Esophagus mucosa (tissue), 1 donor: ENCODE measurements around the gene ZMIZ1. TPM values are rescaled to one million over a fixed set of nuclear protein-coding genes. Genes with fewer than 3 reads are reported as not detected.

Source experiments
- ATAC-seq: fragments of 200-7000 bp; cut with Tn5 transposase; one replicate; pipeline ENCODE4 v1.9.1; 2020
- total RNA-seq: library from RNA; stranded (reverse); gene quantifications from one replicate; pipeline ENCODE4 v1.2.4, GENCODE V29; 2023
- donor health status: DM: yes; HTN: yes; CAD: no.

Gene ZMIZ1
- total RNA-seq, 1 donor from 2014 or later: 43.8 TPM

DNA sequence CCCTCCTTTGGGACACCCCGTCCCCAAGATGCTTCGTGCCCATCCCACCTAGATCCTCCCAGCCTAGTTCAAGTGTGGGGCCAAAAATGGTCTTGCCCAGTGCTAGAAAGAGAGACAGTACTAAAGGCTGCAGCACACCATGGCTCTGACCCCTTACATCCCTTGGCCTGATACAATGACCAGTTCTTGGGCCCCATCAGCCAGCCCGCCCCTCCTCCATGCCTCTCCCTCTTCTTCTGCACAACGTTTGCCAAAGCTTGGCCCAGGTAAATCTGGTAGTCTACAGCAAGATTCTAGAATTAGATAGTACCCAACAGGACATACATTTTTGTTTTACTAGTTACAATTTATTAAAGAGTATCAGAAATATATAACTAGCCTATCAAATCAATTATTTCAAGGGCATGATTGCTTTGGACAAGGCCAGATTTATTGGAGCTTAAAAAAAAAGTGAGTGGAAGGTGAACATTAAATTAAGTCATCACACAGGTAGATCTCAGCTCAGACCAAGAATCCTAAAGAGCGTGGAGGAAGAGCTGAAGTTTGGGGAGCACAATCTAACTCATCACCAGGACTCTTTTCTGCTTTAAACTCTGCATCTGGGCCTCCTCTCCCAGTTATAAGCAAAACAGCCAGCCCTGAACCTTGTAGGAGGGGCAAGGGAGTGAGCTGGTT, 69.8 kb downstream of the ZMIZ1 start:
- no peak for ATAC-seq

GRCh38 chr10:79139124-79139835, 70.5 kb downstream of the ZMIZ1 start:
- ATAC-seq: no peak

DNA sequence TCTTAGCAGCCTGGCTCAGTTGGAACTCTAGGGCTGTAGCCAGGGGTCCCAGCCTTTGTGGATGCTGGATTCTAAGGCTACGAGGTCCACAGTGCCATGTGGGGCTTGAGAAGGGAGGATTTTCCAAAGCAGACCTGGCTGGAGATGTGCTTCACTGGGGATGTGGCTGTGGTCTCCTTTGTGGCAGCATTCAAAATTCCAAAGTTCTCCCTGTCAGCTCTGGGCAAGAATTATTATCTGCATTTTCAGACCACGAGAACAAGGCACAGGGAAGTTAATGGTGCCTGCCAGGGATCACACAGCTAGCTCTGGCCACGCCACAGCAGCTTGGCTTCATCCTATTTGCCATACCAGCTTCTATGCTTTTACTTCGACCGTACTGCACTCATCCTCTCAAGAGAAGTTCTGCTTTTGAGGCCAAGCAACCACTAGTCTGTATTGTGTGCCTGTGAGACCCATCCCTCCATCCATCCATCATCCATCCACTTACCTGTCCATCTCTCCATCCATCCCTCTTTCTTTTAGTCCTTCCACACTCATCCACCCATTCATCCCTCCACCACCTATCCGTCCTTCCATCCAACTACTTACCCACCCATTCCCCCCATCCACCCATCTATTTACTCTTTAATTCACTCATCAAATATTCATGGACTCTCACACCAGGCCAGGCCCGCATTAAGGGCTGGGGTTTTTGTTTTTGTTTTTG, 71.5 kb downstream of the ZMIZ1 start:
- no peak for ATAC-seq

DNA sequence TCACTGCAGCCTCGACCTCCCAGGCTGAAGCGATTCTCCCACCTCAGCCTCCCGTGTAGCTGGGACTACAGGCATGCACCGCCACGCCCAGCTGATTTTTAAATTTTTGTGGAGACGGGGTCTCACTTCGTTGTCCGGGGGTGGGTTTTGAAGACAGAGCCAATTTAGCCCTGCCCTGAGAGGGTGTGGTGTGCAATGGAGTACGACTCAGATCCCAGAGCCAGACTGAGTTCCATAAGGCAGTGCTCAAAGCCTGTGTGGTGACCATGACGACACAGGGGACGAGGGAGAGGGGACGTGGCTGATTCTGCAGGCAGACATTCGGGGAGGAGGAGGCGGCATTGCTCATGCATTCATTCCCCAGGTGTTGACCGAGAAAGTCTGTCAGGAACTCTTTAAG, 72.1 kb downstream of the ZMIZ1 start:
- ATAC-seq: no peak

DNA sequence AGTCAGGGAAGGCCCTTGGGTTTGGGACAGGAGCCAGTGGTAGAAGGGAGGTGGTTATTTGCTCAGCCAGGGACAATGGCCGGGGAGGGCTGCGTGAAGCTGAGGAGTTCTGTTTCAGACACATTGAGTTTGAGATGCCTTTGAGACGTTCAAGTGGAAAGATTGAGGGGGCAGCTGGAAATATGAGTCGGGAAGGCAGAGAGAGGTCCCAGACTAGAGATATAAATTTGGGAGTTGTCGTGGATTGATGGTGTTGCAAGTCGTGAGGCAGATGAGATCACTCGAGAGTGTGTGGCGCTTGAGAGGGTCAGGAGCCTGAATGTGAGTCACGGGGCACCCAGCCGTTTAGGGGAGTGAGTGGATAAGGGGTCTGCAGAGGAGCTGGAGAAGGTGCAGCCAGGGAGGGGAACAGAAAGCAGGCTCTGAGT, 73.3 kb downstream of the ZMIZ1 start:
- ATAC-seq: no peak

GRCh38 chr10:79142522-79143309, 74.0 kb downstream of the ZMIZ1 start:
- no peak for ATAC-seq

DNA sequence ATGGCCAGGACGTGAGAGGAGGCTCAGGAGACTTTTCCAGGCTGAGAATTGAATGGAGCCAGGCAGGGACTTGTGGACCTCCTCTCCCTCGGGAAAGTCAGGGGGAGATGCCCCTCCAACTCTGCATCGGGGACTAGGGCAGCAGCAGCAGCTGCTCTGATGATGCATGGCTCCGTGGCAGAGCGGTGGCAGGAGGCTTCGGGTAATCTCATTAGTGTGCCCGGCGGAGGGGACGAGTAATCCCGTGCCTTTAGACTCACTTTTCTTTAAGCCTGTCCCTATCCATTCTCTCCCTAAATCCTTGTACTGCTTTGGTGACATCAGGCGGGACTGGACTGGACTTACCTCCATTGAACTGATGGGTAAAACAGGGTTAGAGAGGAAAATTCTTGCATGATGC, 75.1 kb downstream of the ZMIZ1 start:
- ATAC-seq: no peak

GRCh38 chr10:79144351-79145173, 75.8 kb downstream of the ZMIZ1 start:
- peak; percentile 40 for ATAC-seq

GRCh38 chr10:79145174-79145483, 76.4 kb downstream of the ZMIZ1 start:
- no peak for ATAC-seq

DNA sequence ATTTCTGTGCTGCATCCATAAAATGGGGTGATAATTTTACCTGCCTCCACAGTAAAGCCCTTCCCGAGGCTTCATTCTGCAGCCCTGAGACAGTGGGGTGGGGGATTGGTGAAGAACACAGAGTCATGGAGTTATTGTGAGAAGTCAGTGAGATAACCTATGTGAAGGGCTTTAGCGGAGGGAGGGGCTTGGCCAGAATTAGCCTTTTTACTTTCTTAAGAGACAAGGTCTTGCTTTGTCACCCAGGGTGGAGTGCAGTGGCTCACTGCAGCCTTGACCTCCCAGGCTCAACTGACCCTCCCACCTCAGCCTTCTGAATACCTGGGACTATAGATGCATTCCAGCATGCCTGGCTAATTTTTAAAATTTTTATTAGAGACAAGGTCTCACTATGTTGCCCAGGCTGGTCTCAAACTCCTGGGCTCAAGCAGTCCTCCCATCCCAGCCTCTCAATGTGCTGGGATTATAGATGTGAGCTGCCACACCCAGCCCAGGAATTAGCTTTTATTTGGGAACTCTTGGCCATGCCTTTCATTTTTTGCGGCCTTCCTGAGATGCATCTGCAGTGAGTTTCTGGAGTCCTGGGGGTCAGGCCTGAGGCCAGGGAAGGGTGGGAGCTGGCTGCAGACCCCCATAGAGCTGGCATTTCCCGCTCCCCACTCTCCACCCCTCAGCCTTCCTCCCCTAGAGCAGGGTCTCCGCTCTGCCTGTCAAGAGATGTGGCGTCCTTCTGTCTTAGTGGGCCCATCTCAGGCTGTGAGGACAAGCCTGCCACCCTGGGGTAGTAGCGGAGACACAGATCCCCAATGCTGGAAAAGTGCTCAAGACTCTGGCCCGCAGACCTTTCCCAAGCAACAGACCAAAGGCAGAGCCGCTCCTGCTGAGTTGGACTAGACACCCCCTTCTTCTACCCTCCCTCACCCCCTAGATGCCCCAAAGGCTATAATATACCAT, 77.0 kb downstream of the ZMIZ1 start:
- ATAC-seq: no peak

DNA sequence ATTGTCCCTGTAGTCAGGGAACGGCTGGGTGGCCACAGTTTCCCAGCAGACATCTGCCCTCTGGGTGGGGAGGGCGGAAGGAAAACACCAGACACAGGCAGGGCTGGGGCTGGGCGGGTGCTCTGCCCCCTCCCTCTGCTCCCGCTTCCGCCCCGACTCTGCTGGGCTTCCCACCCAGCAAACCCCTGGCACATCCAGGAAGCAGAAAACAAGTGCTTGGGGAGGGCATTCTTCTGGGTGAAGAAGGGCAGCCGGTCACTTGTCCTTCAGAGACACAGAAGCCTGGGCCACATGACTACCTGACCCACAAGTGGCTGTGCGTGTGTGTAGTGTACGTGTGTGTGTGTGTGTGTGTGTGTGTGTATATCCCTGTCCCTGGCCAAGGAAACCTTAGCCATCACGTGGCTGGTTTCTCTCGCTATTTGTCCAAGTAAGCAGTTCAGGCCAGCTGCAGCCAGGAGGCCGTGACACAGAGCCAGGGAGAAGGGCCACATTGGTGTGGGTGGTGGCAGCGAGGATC, 77.9 kb downstream of the ZMIZ1 start:
- no peak for ATAC-seq

DNA sequence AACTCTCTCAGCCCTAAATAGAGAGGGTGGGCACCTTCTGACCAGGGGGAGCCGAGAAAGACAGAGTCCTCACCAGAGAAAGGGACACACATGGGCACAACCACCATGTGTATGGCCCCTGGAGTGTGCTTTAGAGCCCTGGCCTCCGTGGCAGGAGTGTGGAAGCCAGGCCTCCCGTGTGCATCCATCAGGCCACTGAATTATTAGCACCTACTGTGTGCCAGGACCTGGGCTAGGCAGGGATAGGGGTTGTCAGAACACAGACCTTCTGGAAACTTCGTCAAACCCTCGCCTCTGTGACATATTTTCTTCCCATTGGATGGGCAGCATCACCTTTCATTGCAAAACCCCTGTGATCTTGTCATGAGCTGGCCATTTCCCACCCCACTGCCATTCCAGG, 78.5 kb downstream of the ZMIZ1 start:
- no peak for ATAC-seq

GRCh38 chr10:79147796-79148451, 79.2 kb downstream of the ZMIZ1 start:
- ATAC-seq: no peak

- ATAC-seq: peak; percentile 57
Observed at GRCh38 chr10:79148452-79149344, 79.9 kb downstream of the ZMIZ1 start.

DNA sequence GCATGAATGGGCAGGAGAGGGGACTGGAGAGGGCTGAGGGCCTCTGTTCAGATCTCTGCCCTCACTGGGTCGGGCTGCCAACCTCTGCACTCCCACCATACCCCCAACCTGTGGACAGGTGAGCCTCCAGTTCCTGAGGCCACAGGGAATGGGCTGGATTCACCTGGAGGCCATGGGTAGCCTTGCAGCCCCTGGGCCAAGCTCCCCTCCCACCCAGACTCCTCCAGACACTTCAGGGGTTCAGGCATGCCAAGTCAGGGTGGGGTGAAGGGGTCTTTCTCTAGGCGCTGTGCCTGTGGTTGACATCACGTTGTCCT, 80.5 kb downstream of the ZMIZ1 start:
- no peak for ATAC-seq

DNA sequence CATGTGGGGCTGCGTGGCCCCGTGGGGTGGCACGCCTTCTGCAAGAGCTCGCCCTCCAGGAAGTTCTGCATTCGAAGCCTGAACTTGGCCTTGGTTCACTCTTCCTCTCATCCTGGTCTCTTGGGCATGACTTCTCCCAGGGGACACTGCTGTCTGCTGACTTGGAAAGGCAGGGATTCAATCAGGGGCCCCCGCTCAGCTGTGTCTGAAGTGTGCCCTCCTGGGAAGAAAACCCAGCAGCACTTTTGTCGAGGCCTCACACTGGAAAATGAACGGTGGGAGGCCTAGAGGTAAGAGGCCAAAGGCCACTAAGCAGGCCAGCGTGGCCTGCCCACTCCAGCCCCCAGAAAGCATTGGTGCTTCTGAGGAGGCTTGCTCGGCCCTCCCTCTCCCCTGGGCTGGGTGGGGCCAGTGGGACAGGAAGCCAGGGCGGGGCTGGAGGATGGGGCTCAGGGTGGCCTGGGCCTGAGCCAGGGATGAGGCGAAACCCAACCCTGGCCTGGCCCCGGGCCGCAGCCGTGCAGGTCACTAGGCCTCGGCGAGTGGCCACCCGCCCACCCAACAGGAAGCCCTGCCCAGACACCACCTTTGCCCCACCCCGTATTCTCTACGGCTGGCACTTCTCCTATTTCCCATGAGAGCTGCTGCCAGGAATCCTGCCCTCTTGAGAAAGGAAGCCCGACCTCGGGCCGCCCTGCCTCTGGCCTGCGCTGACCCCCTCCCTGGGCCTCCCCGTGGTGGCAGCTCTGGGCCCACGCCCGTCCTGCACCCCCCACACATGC, 81.1 kb downstream of the ZMIZ1 start:
- ATAC-seq: peak; percentile 84

GRCh38 chr10:79150444-79150754, 81.6 kb downstream of the ZMIZ1 start:
- no peak for ATAC-seq

- ATAC-seq: peak; percentile 27
Observed at GRCh38 chr10:79152423-79152817, 83.7 kb downstream of the ZMIZ1 start.

DNA sequence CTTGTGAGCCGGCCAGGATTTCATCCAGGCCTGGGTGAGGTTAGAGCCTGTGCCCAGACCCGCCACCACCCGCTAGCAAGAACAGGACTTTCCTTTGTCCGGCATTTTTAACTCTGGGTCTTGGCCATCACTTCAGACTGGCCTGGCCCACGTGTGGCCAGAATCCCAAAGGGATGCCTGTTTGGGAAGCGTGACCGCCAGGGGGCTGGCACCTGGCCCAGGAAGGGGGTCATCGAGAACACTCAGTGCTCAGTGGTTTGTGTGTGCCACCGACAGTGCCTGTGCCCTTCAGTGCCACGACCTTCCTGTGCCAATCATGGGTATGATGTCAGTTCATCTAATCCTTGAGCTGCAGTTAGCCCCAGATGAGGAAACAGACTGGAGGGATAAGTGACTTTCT, 85.0 kb downstream of the ZMIZ1 start:
- no peak for ATAC-seq
